Ascending aorta (tissue), 2 donors: ENCODE data around the gene GRID2. TPM values are rescaled to one million over a fixed set of nuclear protein-coding genes. Genes with fewer than 3 reads are reported as not detected.

ENCODE experiments used
- DNase-seq, 2 donors: peaks; one replicate each; pipeline ENCODE4 v3.0.0-alpha.2; 2019; ENCODE audit warnings: low spot score in 2 of 2
- H3K27ac ChIP-seq, 2 donors: fragments of 200-600 bp; sonication (generic); one replicate each; pipeline ENCODE4 v1.5.1; 2016 to 2017; ENCODE audit warnings: mild to moderate bottlenecking in 1 of 2
- H3K27me3 ChIP-seq: fragments of 200-600 bp; sonication (generic); one replicate; pipeline ENCODE4 v1.5.1; 2017
- H3K36me3 ChIP-seq, 2 donors: fragments of 200-600 bp; sonication (generic); one replicate each; pipeline ENCODE4 v1.5.1; 2016
- H3K4me1 ChIP-seq, 2 donors: fragments of 200-600 bp; sonication (generic); one replicate each; pipeline ENCODE4 v1.5.1; 2016 to 2017; ENCODE audit warnings: mild to moderate bottlenecking in 1 of 2
- H3K4me3 ChIP-seq, 2 donors: fragments of 200-600 bp; sonication (generic); one replicate each; pipeline ENCODE4 v1.5.1; 2016 to 2017; ENCODE audit warnings: mild to moderate bottlenecking in 1 of 2
- H3K9me3 ChIP-seq, 2 donors: fragments of 200-600 bp; sonication (generic); one replicate each; pipeline ENCODE4 v1.5.1; 2016
- intact Hi-C: fragments of 100-400 bp; cut with DNase I; formaldehyde crosslinking; loops from one replicate; pipeline ENCODE4 v1.15.1; 2023
- total RNA-seq: library from RNA; depleted of rRNA; stranded (reverse); fragments of >200 nt; gene quantifications from one replicate; pipeline ENCODE4 v1.1.0, GENCODE V29; 2016
- TF ChIP-seq, protein P1 (sequence below), 3 experiments: fragments of 200-600 bp in 2 of 3; fragments of 450-650 bp in 1 of 3; sonication (generic) in 2 of 3; IDR thresholded peaks; one replicate each; pipeline ENCODE4 v1.5.1; 2016 to 2019; ENCODE audit warnings: antibody characterized with exemption in 3 of 3, mild to moderate bottlenecking in 1 of 3, moderate library complexity in 1 of 3

GRID2 gene
- total RNA-seq, 1 donor from 2014 or later, result not detected

DNA sequence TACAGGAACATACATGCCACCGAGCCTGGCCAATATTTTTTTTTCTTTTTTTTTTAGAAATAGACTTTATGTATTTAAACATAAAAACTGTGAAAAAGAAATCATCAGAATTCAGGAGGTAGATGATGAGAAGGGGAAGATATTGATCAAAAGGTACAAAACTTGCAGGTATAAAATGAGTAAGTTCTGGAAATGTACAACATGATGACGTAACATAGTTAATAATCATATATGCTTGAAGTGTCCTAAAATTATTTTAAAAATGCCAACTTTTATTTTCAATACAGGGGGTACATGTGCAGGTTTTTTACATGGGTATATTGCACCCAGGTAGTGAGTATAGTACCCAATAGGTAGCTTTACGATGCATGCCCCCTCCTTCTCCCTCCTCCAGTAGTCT lies 337.6 kb downstream of the GRID2 start:
- Histone ChIP-seq H3K4me1 (no peaks in the 10 kb centered on the region), H3K27me3 (no peaks in the 10 kb centered on the region), H3K9me3 (no peaks in the 10 kb centered on the region), H3K4me3 (no peak overlapping the region), H3K27ac (no peak overlapping the region), H3K36me3 (no peaks in the 10 kb centered on the region)
- TF ChIP-seq, protein P1, sequence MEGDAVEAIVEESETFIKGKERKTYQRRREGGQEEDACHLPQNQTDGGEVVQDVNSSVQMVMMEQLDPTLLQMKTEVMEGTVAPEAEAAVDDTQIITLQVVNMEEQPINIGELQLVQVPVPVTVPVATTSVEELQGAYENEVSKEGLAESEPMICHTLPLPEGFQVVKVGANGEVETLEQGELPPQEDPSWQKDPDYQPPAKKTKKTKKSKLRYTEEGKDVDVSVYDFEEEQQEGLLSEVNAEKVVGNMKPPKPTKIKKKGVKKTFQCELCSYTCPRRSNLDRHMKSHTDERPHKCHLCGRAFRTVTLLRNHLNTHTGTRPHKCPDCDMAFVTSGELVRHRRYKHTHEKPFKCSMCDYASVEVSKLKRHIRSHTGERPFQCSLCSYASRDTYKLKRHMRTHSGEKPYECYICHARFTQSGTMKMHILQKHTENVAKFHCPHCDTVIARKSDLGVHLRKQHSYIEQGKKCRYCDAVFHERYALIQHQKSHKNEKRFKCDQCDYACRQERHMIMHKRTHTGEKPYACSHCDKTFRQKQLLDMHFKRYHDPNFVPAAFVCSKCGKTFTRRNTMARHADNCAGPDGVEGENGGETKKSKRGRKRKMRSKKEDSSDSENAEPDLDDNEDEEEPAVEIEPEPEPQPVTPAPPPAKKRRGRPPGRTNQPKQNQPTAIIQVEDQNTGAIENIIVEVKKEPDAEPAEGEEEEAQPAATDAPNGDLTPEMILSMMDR (IDR thresholded peaks at IDR 0.05), result no peak
- no peak for DNase-seq
- intact Hi-C loops, result no loop called here

DNA sequence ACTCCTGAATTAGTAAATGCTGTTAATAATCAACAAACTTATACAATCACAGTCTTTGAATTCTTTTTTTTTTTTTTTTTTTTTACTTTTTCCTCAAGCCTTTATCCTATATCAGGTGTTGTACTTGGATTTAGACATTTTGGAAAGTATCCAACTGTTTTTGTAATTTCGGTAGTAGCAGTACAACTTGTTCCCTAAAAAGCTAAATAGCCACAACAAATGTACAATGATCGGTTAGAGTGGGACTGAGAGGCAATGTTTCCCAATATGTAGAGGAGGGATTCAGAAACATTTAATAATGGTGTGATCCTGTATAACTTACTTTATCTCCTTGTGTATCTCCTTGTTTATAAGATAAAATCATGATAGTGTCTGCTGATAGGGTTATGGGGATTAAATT lies 343.1 kb downstream of the GRID2 start:
- H3K4me3 ChIP-seq, result no peak overlapping the region
- intact Hi-C loops, result no loop called here
- no peaks in the 10 kb centered on the region for H3K27me3 ChIP-seq
- no peak for DNase-seq
- no peaks in the 10 kb centered on the region for H3K4me1 ChIP-seq
- TF ChIP-seq, protein P1 (IDR thresholded peaks at IDR 0.05), result no peak
- H3K9me3 ChIP-seq, result no peaks in the 10 kb centered on the region
- no peak overlapping the region for H3K27ac ChIP-seq
- H3K36me3 ChIP-seq, result no peaks in the 10 kb centered on the region

DNA sequence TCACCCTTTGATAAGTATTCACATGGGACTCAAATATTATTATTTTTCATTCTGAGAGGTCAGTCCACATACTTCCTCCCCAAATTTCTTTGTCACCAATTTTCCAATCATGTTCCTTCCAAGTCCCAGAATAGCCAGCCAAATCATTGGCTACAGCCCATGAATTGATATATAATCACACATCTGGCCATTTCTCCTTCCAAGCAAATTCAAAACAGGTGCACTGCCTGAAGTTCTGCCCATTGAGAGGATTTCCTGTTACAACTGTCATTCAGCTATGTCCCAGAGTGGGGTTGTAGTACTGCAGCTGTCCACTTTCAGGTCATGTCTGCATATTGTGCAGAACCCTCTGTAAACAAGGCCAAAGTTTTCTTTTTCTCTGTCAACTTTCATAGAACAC lies 347.8 kb downstream of the GRID2 start:
- Histone ChIP-seq H3K36me3 (no peaks in the 10 kb centered on the region), H3K4me1 (no peaks in the 10 kb centered on the region), H3K27ac (no peak overlapping the region), H3K9me3 (no peaks in the 10 kb centered on the region), H3K27me3 (no peaks in the 10 kb centered on the region), H3K4me3 (no peak overlapping the region)
- DNase-seq, result no peak
- intact Hi-C loops, result no loop called here
- TF ChIP-seq, protein P1 (IDR thresholded peaks at IDR 0.05), result no peak

DNA sequence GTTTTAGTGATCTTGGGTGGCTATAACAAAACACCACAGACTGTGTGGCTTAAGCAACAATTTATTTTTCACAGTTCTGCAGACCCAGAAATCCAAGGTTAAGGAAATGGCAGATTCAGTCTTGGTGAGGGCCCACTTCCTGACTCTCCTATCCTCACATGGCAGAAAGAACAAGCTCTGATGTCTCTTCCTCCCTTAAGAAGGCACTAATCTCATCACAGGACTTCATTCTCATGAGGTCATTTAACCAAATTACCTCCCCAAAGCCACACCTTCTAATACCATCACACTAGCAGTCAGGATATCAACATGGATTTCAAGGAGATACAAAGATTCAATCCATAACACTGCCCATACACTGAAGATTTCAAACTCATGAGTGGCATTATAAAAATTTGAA lies 350.3 kb downstream of the GRID2 start:
- no peak for DNase-seq
- TF ChIP-seq, protein P1 (IDR thresholded peaks at IDR 0.05), result no peak
- H3K27ac ChIP-seq, result no peak overlapping the region
- H3K36me3 ChIP-seq, result no peaks in the 10 kb centered on the region
- no peak overlapping the region for H3K4me3 ChIP-seq
- no peaks in the 10 kb centered on the region for H3K27me3 ChIP-seq
- intact Hi-C loops, result no loop called here
- H3K4me1 ChIP-seq, result no peaks in the 10 kb centered on the region
- H3K9me3 ChIP-seq, result no peaks in the 10 kb centered on the region

DNA sequence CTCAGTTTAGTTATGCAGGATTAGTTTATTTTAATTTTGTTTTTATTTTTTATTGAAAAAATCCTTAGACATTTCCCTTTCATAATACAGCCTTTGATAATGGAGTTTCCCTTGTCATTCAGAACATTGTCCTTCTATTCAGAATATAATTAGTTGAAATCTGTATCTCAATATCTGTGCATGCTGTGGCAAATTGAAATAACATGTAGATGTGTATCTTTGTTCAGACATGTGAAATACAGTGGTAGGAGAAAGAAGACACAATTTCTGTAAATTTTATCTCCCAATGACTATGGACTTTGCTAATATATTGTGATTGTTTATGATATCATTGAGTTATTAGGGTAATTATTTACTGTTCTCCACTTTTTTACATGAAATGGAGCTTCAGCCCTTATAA lies 353.9 kb downstream of the GRID2 start:
- no peaks in the 10 kb centered on the region for H3K9me3 ChIP-seq
- TF ChIP-seq, protein P1 (IDR thresholded peaks at IDR 0.05), result no peak
- intact Hi-C loops, result no loop called here
- no peaks in the 10 kb centered on the region for H3K36me3 ChIP-seq
- no peaks in the 10 kb centered on the region for H3K4me1 ChIP-seq
- H3K27me3 ChIP-seq, result no peaks in the 10 kb centered on the region
- no peak overlapping the region for H3K4me3 ChIP-seq
- DNase-seq, result no peak
- no peak overlapping the region for H3K27ac ChIP-seq

DNA sequence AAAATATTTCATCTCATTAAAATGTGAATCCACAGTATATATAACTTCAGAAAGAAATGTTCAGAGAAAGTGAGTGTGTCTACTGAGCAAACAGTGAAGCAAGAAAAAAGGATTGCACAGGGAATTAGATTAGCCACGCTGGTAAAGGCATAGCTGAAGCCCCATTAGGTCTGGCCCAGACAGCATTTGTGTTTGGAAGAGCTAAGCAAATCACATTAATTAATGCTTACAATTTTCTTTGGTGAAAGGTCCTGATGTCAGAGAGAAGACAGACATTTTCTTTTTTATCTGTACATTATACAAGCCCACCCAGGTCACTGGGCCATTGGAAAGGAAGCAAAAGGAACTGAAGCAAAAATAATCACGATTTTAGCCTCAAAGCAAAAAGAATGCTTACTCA lies 354.6 kb downstream of the GRID2 start:
- no peak for DNase-seq
- no peaks in the 10 kb centered on the region for H3K9me3 ChIP-seq
- no peak overlapping the region for H3K4me3 ChIP-seq
- intact Hi-C loops, result no loop called here
- no peaks in the 10 kb centered on the region for H3K27me3 ChIP-seq
- no peaks in the 10 kb centered on the region for H3K36me3 ChIP-seq
- TF ChIP-seq, protein P1 (IDR thresholded peaks at IDR 0.05), result no peak
- no peak overlapping the region for H3K27ac ChIP-seq
- H3K4me1 ChIP-seq, result no peaks in the 10 kb centered on the region
